GM12878 (cell line): ENCODE measurements around the gene ATG101. TPM values are rescaled to one million over a fixed set of nuclear protein-coding genes. Genes with fewer than 3 reads are reported as not detected.

Source experiments
- ASH2L ChIP-seq: fragments of 300-600, 200-600 bp; sonication (generic); IDR thresholded peaks from 2 replicates; pipeline ENCODE4 v1.6.1; 2017; ENCODE audit warnings: low read depth, mild to moderate bottlenecking, borderline replicate concordance
- BHLHE40 ChIP-seq, 2 experiments: fragments of 450-650 bp in 1 of 2; IDR thresholded peaks; 2 replicates each; pipeline ENCODE4 v1.6.1; 2011 to 2017; ENCODE audit warnings: low read depth in 2 of 2, borderline replicate concordance in 1 of 2, improper control_type of control experiment in 1 of 2, low read length in 1 of 2, mild to moderate bottlenecking in 1 of 2
- CTCF ChIP-seq, 3 experiments: IDR thresholded peaks in 2 of 3; conservative IDR thresholded peaks in 1 of 3; 2 replicates each; pipeline ENCODE4 v1.5.1; 2011; ENCODE audit warnings: low read depth in 3 of 3, low read length in 3 of 3, mild to moderate bottlenecking in 3 of 3, control low read depth in 2 of 3, moderate library complexity in 2 of 3, inconsistent platforms in 1 of 3, mixed read lengths in 1 of 3; ENCODE audit not compliant: control insufficient read depth in 2 of 3, insufficient read depth in 1 of 3; ENCODE audit errors: extremely low read depth in 1 of 3
- DPF2 ChIP-seq: fragments of 450-650 bp; IDR thresholded peaks from 2 replicates; pipeline ENCODE4 v1.6.1; 2017; ENCODE audit warnings: mild to moderate bottlenecking
- EED ChIP-seq: sonication (generic); IDR thresholded peaks from 2 replicates; pipeline ENCODE4 v1.6.1; 2016; ENCODE audit warnings: antibody characterized with exemption, low read depth
- FOXK2 ChIP-seq: fragments of 450-650 bp; IDR thresholded peaks from 2 replicates; pipeline ENCODE4 v1.6.1; 2017; ENCODE audit warnings: mild to moderate bottlenecking, moderate library complexity
- HDGF ChIP-seq: fragments of 450-650 bp; IDR thresholded peaks from 2 replicates; pipeline ENCODE4 v1.6.1; 2016; ENCODE audit warnings: antibody characterized with exemption
- IKZF2 ChIP-seq, 2 experiments: fragments of 450-650 bp; IDR thresholded peaks; 2 replicates each; pipeline ENCODE4 v1.6.1; 2017; ENCODE audit warnings: mild to moderate bottlenecking in 2 of 2, moderate library complexity in 2 of 2
- MTA2 ChIP-seq: fragments of 450-650 bp; IDR thresholded peaks from 2 replicates; pipeline ENCODE4 v1.6.1; 2016; ENCODE audit warnings: low read depth, mild to moderate bottlenecking, moderate library complexity
- MYC ChIP-seq: IDR thresholded peaks from 2 replicates; pipeline ENCODE4 v1.6.1; 2011; ENCODE audit warnings: mild to moderate bottlenecking, low read length, moderate library complexity, inconsistent platforms; ENCODE audit not compliant: insufficient read depth, insufficient replicate concordance, insufficient read length, severe bottlenecking
- NBN ChIP-seq: fragments of 450-650 bp; IDR thresholded peaks from 2 replicates; pipeline ENCODE4 v1.6.1; 2016
- NFYB ChIP-seq: IDR thresholded peaks from 2 replicates; pipeline ENCODE4 v1.6.1; 2011; ENCODE audit warnings: low read depth, mild to moderate bottlenecking, low read length, improper control_type of control experiment, moderate library complexity; ENCODE audit not compliant: insufficient read depth
- NRF1 ChIP-seq: conservative IDR thresholded peaks from 2 replicates; pipeline ENCODE4 v1.6.1; 2011; ENCODE audit warnings: mild to moderate bottlenecking, low read depth, low read length, improper control_type of control experiment
- RAD21 ChIP-seq: IDR thresholded peaks from 2 replicates; pipeline ENCODE4 v1.6.1; 2011; ENCODE audit warnings: mild to moderate bottlenecking, low read depth, low read length, moderate library complexity; ENCODE audit not compliant: insufficient read depth
- RAD51 ChIP-seq: fragments of 450-650 bp; IDR thresholded peaks from 2 replicates; pipeline ENCODE4 v1.6.1; 2016; ENCODE audit warnings: moderate library complexity, mild to moderate bottlenecking, inconsistent platforms
- RFX5 ChIP-seq: IDR thresholded peaks from 2 replicates; pipeline ENCODE4 v1.6.1; 2011; ENCODE audit warnings: low read depth, low read length, improper control_type of control experiment
- RUNX3 ChIP-seq: IDR thresholded peaks from 2 replicates; pipeline ENCODE4 v1.6.1; 2012; ENCODE audit warnings: low read length, inconsistent platforms
- SMC3 ChIP-seq: IDR thresholded peaks from 2 replicates; pipeline ENCODE4 v1.6.1; 2011; ENCODE audit warnings: low read length, improper control_type of control experiment, borderline replicate concordance
- STAT3 ChIP-seq: IDR thresholded peaks from 2 replicates; pipeline ENCODE4 v1.6.1; 2011; ENCODE audit warnings: low read depth, low read length, improper control_type of control experiment
- TBL1XR1 ChIP-seq: IDR thresholded peaks from 2 replicates; pipeline ENCODE4 v1.6.1; 2012; ENCODE audit warnings: low read depth, low read length, improper control_type of control experiment
- TCF12 ChIP-seq: IDR thresholded peaks from 2 replicates; pipeline ENCODE4 v1.6.1; 2011; ENCODE audit warnings: low read depth, mild to moderate bottlenecking, low read length
- TCF3 ChIP-seq: IDR thresholded peaks from 2 replicates; pipeline ENCODE4 v1.6.1; 2012; ENCODE audit warnings: low read depth, mild to moderate bottlenecking, low read length, borderline replicate concordance; ENCODE audit not compliant: insufficient read depth
- ZNF207 ChIP-seq: fragments of 450-650 bp; IDR thresholded peaks from 2 replicates; pipeline ENCODE4 v1.6.1; 2014; ENCODE audit warnings: antibody characterized with exemption, mild to moderate bottlenecking, borderline replicate concordance
- polyA plus RNA-seq, 11 experiments: library from polyadenylated mRNA; depleted of rRNA in 4 of 11; unstranded in 6 of 11; stranded (reverse) in 5 of 11; fragments of >200 nt; fragmentation: Nextera tagmentation in 4 of 11; fragmentation: Illumina TruSeq in 1 of 11; extraction: Ambion mirVana in 4 of 11; extraction: Trizol in 1 of 11; gene quantifications; 1 replicate in 1 of 11; 2 replicates in 10 of 11; pipeline versions ENCODE4 v1.2.1 to v1.2.3, GENCODE V29; 2011 to 2016; ENCODE audit warnings: inconsistent platforms in 2 of 11, missing spikeins in 2 of 11, low read depth in 1 of 11
- total RNA-seq, 4 experiments: library from RNA; depleted of rRNA in 3 of 4; stranded (reverse); fragments of >200 nt in 3 of 4; fragmentation: Illumina TruSeq in 1 of 4; extraction: Trizol in 1 of 4; gene quantifications; 2 replicates each; pipeline versions ENCODE4 v1.2.1 to v1.2.3, GENCODE V29; 2013 to 2021
- TF ChIP-seq, protein P1 (sequence below): fragments of 450-650 bp; IDR thresholded peaks from 2 replicates; pipeline ENCODE4 v1.6.1; 2018; ENCODE audit warnings: borderline replicate concordance, mild to moderate bottlenecking; ENCODE audit not compliant: partially characterized antibody
- TF ChIP-seq, protein P2 (sequence below): IDR thresholded peaks from 2 replicates; pipeline ENCODE4 v1.6.1; 2012; ENCODE audit warnings: low read length, inconsistent platforms

ATG101 gene
- total and polyA plus RNA-seq, 10 of the 15 experiments (the other 5 are each of a cell fraction or from before 2014, with no cell fraction given): 2.7 to 49.8 (median 35.3) TPM

- TF ChIP-seq, protein P1, sequence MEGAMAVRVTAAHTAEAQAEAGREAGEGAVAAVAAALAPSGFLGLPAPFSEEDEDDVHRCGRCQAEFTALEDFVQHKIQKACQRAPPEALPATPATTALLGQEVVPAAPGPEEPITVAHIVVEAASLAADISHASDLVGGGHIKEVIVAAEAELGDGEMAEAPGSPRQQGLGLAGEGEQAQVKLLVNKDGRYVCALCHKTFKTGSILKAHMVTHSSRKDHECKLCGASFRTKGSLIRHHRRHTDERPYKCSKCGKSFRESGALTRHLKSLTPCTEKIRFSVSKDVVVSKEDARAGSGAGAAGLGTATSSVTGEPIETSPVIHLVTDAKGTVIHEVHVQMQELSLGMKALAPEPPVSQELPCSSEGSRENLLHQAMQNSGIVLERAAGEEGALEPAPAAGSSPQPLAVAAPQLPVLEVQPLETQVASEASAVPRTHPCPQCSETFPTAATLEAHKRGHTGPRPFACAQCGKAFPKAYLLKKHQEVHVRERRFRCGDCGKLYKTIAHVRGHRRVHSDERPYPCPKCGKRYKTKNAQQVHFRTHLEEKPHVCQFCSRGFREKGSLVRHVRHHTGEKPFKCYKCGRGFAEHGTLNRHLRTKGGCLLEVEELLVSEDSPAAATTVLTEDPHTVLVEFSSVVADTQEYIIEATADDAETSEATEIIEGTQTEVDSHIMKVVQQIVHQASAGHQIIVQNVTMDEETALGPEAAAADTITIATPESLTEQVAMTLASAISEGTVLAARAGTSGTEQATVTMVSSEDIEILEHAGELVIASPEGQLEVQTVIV: no peak
- TF ChIP-seq MYC: no peak
- no peak for TF ChIP-seq ZNF207
- 0 out of 2 replicates have a peak, but pooled peaks have one; percentile 66 for TF ChIP-seq NBN
- peak in 1 of 2 experiments; percentile 42; a peak in 1 of 4 replicates for TF ChIP-seq IKZF2 (IDR thresholded peaks at IDR 0.05)
- TF ChIP-seq NFYB: no peak
- peak; percentile 92 for TF ChIP-seq RUNX3
- no peak for TF ChIP-seq RFX5
- no peak for TF ChIP-seq STAT3
- TF ChIP-seq SMC3: no peak
- TF ChIP-seq EED: peak; percentile 26; the same call in 1 of the 2 replicates
- no peak for TF ChIP-seq TCF12
- no peak for TF ChIP-seq NRF1
- TF ChIP-seq MTA2: 0 out of 2 replicates have a peak, but pooled peaks have one; percentile 26
- TF ChIP-seq RAD21: peak; percentile 36; the same call in 1 of the 2 replicates
- no peak for TF ChIP-seq FOXK2
- no peak for TF ChIP-seq DPF2
- peak; percentile 7 to 28 (median 19); a peak in 2 of 6 replicates for TF ChIP-seq CTCF (IDR thresholded peaks at IDR 0.05 in 2 of 3, conservative IDR thresholded peaks at IDR 0.05 in 1 of 3; ENCODE audit: control insufficient read depth in 2 of 3, extremely low read depth in 1 of 3, insufficient read depth in 1 of 3, low read depth in 3 of 3, low read length in 3 of 3)
- TF ChIP-seq, protein P2, sequence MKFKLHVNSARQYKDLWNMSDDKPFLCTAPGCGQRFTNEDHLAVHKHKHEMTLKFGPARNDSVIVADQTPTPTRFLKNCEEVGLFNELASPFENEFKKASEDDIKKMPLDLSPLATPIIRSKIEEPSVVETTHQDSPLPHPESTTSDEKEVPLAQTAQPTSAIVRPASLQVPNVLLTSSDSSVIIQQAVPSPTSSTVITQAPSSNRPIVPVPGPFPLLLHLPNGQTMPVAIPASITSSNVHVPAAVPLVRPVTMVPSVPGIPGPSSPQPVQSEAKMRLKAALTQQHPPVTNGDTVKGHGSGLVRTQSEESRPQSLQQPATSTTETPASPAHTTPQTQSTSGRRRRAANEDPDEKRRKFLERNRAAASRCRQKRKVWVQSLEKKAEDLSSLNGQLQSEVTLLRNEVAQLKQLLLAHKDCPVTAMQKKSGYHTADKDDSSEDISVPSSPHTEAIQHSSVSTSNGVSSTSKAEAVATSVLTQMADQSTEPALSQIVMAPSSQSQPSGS: no peak
- TF ChIP-seq BHLHE40 (IDR thresholded peaks at IDR 0.05; ENCODE audit: borderline replicate concordance in 1 of 2, low read depth in 2 of 2, low read length in 1 of 2): no peak
- TF ChIP-seq HDGF: peak; percentile 70; the same call in 1 of the 2 replicates
- TF ChIP-seq TBL1XR1: no peak
- TF ChIP-seq RAD51: no peak
- no peak for TF ChIP-seq ASH2L
- no peak for TF ChIP-seq TCF3
Observed at GRCh38 chr12:52041695-52042123, 28.1 kb upstream of the ATG101 start (continued).
